ENCODE measurements around the gene MRPL1. TPM values are rescaled to one million over a fixed set of nuclear protein-coding genes. Genes with fewer than 3 reads are reported as not detected.
A peak's percentile ranks its signal among the peaks of the same experiment; 100 is the strongest.

Gene MRPL1
- total and polyA plus RNA-seq, 9 of the 15 experiments (the other 6 are each of a cell fraction or from before 2014, with no cell fraction given): 38.4 to 75.7 (median 63.7) TPM

DNA sequence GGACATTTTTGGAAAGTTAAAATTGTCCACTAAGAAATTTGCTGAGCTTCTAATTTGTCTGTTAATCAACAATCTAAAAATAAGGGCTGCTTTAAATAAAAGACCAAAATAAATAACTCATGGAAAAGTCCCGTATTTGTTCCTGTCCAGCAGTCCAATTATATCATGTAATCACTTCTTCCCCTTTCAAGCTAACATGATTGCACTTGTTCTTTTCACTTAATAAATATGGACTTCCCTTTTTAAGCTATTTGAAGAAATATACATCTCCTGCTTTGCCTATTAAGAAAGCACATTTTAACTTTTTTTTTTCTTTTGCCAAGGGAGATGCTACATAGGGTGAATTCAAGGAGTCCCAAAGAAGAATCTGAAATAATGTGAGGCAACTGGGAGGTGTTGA, 138.9 kb downstream of the MRPL1 start:
- POLR2A ChIA-PET: interaction anchor here (0.6 kb wide), 1 partner anchor 443 kb away, joined by 3 read pairs; no protein-coding TSS in a partner anchor
- H4K20me1 ChIP-seq (replicated peaks; ENCODE audit: control insufficient read depth, insufficient read depth, low read length): no peaks in the 10 kb centered on the region
- intact Hi-C loops (cut with micrococcal nuclease) (no loop called here), in situ Hi-C loops (cut with MboI) (no loop called here)
- TF ChIP-seq HNRNPUL1 (IDR thresholded peaks at IDR 0.05; ENCODE audit: low read length): no peak
- H3K9ac ChIP-seq (ENCODE audit: insufficient read depth in 1 of 2, low read depth in 2 of 2, low read length in 2 of 2): no peak overlapping the region
- WGBS (ENCODE audit: insufficient coverage, low coverage, missing lambda C conversion rate): 0% methylated on average over 1 of the region's 1 CpG
- H3K79me2 ChIP-seq (ENCODE audit: control insufficient read depth, insufficient read depth, low read length): no peaks in the 10 kb centered on the region
- no peak overlapping the region for H3K4me3 ChIP-seq
- no peak overlapping the region for H3K27ac ChIP-seq (ENCODE audit: extremely low read depth, low read depth, low read length)
- FAIRE-seq (no peak), DNase-seq (ENCODE audit: extremely low read depth in 1 of 4, low spot score in 3 of 4) (no peak), ATAC-seq (no peak)
- H3K36me3 ChIP-seq (ENCODE audit: control insufficient read depth, insufficient read depth, low read length): no peaks in the 10 kb centered on the region
- H3K4me1 ChIP-seq (replicated peaks in 1 of 2; ENCODE audit: control insufficient read depth in 2 of 2, insufficient read depth in 2 of 2, low read length in 2 of 2): no peaks in the 10 kb centered on the region; a peak in 1 of 5 replicates
- H3K27me3 ChIP-seq (ENCODE audit: control insufficient read depth in 2 of 2, insufficient read depth in 2 of 2, low read length in 2 of 2): peaks cover 0 to 8% of the 10 kb centered on the region in 2 experiments; a peak in 3 of 5 replicates
- no peaks in the 10 kb centered on the region for H3K9me3 ChIP-seq (replicated peaks; ENCODE audit: control insufficient read depth, insufficient read depth, low read depth, low read length)
- CTCF ChIA-PET (ENCODE audit: low intra/inter-chr PET ratio): no interaction called here
- BruUV-seq (replicated peaks): no TSS peak
- no peak overlapping the region for H3K4me2 ChIP-seq (ENCODE audit: insufficient read depth, low read length)
- H2AFZ ChIP-seq (ENCODE audit: low read depth, low read length): no peak overlapping the region
- no peaks in the 10 kb centered on the region for H3K9me1 ChIP-seq (ENCODE audit: control insufficient read depth, insufficient read depth, low read length)

DNA sequence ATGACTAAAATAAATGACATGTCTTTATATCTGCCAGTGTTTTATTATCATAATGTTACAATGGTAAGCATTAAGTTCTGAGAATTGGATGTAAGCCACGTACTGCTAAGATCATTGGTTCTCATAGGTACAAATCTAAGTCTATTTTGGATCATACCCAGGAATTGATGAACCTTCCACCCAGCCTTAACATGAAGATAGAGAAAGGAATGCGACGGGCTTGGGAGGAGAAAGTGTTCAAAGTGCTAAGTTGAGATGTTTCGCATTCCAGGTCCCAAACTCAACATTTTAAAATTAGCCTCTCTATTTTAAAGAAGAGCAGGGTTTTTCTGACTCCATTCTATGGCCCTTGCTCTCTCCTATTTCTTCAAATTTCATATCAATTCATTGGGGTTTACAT, 139.6 kb downstream of the MRPL1 start:
- intact Hi-C loops (cut with micrococcal nuclease) (no loop called here), in situ Hi-C loops (cut with MboI) (no loop called here)
- Histone ChIP-seq H3K27me3 (ENCODE audit: control insufficient read depth in 2 of 2, insufficient read depth in 2 of 2, low read length in 2 of 2) (peaks cover 0 to 4% of the 10 kb centered on the region in 2 experiments; a peak in 3 of 5 replicates), H4K20me1 (replicated peaks; ENCODE audit: control insufficient read depth, insufficient read depth, low read length) (no peaks in the 10 kb centered on the region), H2AFZ (ENCODE audit: low read depth, low read length) (no peak overlapping the region; the same call in 1 of the 2 replicates), H3K4me3 (no peak overlapping the region), H3K79me2 (ENCODE audit: control insufficient read depth, insufficient read depth, low read length) (no peaks in the 10 kb centered on the region), H3K4me1 (replicated peaks in 1 of 2; ENCODE audit: control insufficient read depth in 2 of 2, insufficient read depth in 2 of 2, low read length in 2 of 2) (no peaks in the 10 kb centered on the region; a peak in 1 of 5 replicates), H3K27ac (ENCODE audit: extremely low read depth, low read depth, low read length) (no peak overlapping the region), H3K9me1 (ENCODE audit: control insufficient read depth, insufficient read depth, low read length) (no peaks in the 10 kb centered on the region), H3K4me2 (ENCODE audit: insufficient read depth, low read length) (peak overlapping the region; percentile 16; the same call in 1 of the 2 replicates), H3K9me3 (replicated peaks; ENCODE audit: control insufficient read depth, insufficient read depth, low read depth, low read length) (no peaks in the 10 kb centered on the region), H3K36me3 (ENCODE audit: control insufficient read depth, insufficient read depth, low read length) (no peaks in the 10 kb centered on the region), H3K9ac (ENCODE audit: insufficient read depth in 1 of 2, low read depth in 2 of 2, low read length in 2 of 2) (no peak overlapping the region)
- no peak for FAIRE-seq
- no peak for DNase-seq (ENCODE audit: extremely low read depth in 1 of 4, low spot score in 3 of 4)
- ATAC-seq: no peak
- no TSS peak for BruUV-seq (replicated peaks)
- WGBS (ENCODE audit: insufficient coverage, low coverage, missing lambda C conversion rate): 1% methylated on average over 4 of the region's 4 CpGs
- CTCF ChIA-PET (ENCODE audit: low intra/inter-chr PET ratio): no interaction called here
- POLR2A ChIA-PET: interaction anchor here (0.6 to 0.7 kb wide), 2 partner anchors 31 to 442 kb away, joined by 3 read pairs; no protein-coding TSS in a partner anchor
- TF ChIP-seq ZNF3 (CRISPR knock-in tag; IDR thresholded peaks at IDR 0.05) (no peak), C11orf30 (IDR thresholded peaks at IDR 0.05; ENCODE audit: low read depth) (no peak), SPI1 (IDR thresholded peaks at IDR 0.05; ENCODE audit: borderline replicate concordance, low read depth, low read length) (no peak), CBFB (CRISPR knock-in tag; IDR thresholded peaks at IDR 0.05) (no peak), MNT (conservative IDR thresholded peaks at IDR 0.05) (no peak), GABPB1 (CRISPR knock-in tag; IDR thresholded peaks at IDR 0.05) (no peak), SMAD4 (CRISPR knock-in tag; conservative IDR thresholded peaks at IDR 0.05) (no peak), TCF7L2 (IDR thresholded peaks at IDR 0.05; ENCODE audit: low read depth, low read length) (no peak)
- TF ChIP-seq, protein P1, sequence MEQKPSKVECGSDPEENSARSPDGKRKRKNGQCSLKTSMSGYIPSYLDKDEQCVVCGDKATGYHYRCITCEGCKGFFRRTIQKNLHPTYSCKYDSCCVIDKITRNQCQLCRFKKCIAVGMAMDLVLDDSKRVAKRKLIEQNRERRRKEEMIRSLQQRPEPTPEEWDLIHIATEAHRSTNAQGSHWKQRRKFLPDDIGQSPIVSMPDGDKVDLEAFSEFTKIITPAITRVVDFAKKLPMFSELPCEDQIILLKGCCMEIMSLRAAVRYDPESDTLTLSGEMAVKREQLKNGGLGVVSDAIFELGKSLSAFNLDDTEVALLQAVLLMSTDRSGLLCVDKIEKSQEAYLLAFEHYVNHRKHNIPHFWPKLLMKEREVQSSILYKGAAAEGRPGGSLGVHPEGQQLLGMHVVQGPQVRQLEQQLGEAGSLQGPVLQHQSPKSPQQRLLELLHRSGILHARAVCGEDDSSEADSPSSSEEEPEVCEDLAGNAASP (IDR thresholded peaks at IDR 0.05): no peak
- TF ChIP-seq, protein P2, sequence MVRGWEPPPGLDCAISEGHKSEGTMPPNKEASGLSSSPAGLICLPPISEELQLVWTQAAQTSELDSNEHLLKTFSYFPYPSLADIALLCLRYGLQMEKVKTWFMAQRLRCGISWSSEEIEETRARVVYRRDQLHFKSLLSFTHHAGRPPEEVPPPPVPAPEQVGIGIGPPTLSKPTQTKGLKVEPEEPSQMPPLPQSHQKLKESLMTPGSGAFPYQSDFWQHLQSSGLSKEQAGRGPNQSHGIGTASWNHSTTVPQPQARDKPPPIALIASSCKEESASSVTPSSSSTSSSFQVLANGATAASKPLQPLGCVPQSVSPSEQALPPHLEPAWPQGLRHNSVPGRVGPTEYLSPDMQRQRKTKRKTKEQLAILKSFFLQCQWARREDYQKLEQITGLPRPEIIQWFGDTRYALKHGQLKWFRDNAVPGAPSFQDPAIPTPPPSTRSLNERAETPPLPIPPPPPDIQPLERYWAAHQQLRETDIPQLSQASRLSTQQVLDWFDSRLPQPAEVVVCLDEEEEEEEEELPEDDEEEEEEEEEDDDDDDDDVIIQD (CRISPR knock-in tag; IDR thresholded peaks at IDR 0.05): no peak

All from K562 (cell line).